DMS114 treated with DMSO at 0.1 percent for 48 hours (cell line): ENCODE measurements around the gene FHL3.

ENCODE experiments used
- DNase-seq: peaks from one replicate; lab custom pipeline; 2025; ENCODE audit not compliant: unreplicated experiment; lab: John Stamatoyannopoulos, UW

FHL3 gene

GRCh38 chr1:38014724-38015424 lies 9.6 kb upstream of the FHL3 start:
- DNase-seq: no peak

DNA sequence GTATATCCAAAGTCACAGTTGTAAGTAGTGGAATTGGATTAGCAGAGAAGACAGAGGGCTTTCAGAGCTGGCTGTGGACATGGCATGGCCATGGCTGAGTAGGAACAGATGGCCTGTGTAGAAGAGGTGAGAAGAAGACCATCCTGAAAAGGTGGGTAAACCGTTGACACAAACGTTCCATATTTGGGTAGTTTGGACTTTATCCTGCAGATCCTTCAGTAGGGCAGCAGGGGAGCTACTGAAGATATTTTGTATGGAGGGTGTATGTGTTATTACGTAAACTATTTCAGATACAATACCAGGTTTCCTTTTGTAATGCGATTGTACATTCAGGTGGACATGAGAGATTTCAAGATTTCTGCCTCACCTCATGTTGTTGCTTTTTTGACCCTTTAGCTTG lies 8.9 kb upstream of the FHL3 start:
- no peak for DNase-seq

GRCh38 chr1:38013227-38013622 lies 7.9 kb upstream of the FHL3 start:
- no peak for DNase-seq

DNA sequence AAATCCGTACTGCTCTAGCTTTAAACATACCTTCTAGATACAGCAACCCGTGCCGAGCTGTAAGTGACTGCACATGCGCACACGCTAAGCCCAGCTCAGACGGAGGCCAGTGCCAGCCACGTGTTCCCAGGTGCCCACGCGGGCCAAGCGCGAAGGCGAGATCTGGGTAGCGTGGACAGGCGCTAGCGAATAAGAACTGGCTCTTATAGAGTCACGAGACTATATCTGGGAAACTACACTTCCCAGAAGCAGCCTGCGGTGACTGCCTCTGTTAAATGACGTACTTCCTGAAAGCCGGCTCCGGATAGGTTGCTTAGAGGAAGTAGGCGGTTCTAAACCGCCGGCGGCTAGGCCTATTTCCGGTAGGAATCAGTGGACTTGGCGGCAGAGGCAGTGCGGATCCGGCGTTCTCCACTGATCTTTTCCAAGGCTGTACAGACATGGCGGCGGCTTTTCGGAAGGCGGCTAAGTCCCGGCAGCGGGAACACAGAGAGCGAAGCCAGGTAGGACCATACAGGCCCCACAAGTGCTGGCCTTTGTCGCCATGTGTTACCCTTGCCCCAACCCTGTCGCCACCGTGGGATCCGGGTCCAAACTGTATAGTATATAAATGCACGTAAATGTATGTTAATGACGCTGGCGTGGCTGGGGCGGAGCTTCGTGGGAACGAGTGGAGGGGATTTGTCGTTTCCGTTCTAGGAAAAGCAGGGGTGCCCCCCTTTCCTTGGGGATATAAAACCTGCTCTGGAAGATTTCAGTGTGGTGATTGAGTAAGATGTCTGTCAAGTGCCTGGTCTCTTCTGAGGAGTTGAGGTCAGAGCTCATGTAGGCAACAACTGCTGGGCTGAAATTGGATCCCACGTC lies 7.3 kb upstream of the FHL3 start, which contains the start of gene UTP11:
Gene UTP11, plus strand, starts transcription at position 372 of the 864 bp plus-strand sequence. Its CDS starts 69 bp downstream, at position 441.
- DNase-seq: peak; percentile 99

GRCh38 chr1:38009841-38010180 lies 4.5 kb upstream of the FHL3 start:
- no peak for DNase-seq

GRCh38 chr1:38009088-38009840 lies 4.0 kb upstream of the FHL3 start:
- no peak for DNase-seq

- no peak for DNase-seq
Observed at GRCh38 chr1:38006008-38006828, 904 bp upstream of the FHL3 start.

- DNase-seq: peak; percentile 38
Observed at GRCh38 chr1:38004284-38005108, 818 bp downstream of the FHL3 start.

DNA sequence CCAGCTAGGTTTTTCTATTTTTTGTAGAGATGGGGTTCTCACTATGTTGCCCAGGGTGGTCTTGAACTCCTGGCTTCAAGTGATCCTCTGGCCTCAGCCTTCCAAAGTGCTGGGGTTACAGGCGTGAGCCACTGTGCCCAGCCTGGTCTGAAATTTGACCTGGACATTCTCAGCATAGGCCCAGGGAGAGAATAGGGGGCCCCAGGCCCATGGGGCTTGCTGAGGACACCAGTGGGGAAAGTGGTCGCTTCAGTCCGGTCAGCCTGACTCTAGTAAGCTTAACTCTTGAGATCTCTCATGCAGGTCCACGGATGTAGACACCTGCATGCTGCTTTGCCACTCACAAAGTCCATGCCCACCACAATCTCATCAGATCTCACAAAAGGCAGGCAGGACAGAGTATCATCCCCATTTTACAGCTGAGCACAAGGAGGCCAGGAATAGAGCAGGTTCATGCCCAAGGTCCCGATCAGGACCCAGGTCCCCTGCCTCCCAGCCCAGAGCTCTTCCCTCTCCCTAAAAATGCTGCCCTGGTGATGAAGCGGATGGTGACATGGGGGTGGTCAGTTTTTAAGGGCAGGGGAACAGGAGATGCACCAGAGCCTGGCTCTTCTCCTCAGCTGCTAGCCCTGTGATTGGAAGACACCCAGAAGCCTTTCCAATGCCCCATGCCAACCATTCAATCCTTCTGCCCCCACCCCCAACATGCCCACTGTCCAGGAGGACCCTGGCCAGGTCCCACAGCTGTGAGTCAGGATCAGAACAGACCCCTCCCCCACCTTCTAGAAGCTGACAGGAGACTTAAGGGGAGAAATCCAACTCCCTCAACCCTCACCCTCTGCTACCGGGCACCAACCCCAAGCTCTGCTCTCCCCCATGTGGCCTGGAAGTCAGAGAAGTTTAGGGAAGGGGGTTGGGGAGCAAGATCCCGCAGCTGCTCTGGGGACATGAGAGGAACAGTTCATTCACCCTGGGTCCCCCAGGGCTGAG lies 1.8 kb downstream of the FHL3 start:
- DNase-seq: no peak

DNA sequence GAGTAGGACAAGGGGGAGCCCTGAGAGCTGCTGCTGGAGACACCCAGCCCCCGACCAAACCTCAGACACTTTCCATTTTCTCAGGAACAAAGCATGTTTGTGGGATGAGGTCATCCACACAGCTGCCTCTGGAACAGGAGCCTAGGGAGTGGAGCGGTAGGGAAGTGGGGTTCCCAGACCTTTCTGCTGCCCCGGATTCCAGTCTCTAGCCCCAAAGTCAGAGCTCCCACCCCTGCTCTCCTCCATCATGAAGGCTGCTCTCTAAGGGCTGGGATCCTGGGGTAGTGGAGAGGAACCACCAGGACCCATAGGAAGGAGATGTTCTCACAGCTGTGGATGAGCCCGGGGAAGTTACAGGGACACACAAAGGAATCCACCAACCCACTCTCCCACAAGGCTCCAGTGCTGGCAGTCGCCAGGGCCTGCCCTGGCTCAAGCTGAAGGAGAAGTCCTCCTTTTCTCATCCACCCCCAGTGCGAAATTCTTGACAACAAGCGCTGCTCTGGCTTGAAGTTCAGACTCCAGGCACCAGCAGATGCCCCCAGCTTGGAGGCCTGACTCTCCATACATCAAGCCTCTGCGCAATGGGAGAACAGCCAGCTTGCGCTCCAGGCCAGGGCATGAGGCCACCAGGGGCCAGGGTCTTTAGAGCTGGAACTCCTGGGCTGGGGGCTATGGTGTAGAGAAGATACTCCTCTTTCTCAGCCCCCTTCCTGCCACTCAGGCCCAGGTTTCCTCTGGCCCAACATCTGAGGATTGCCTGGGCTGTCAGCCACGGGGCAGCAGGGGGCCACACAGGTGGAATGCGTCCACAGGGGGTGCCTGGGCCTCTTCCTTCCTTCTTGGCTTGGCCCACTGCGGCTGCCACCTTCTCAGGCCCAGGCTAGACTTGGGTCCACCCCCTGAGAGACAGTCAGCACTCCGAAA lies 4.5 kb downstream of the FHL3 start:
- no peak for DNase-seq

DNA sequence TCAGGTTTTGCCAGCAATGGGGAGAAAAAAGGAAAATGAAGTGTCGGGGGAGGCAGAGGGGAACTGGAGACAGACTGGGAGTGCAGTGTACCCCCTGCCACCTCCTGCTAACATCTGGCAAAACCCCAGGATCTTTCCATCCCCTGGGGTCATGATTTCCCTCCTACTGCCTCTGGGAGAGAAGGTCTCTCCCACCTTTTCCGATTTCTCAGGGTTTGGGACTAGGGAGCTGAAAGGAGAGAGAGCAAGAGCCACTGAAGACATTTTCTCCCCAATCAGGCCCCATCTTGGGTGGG lies 5.1 kb downstream of the FHL3 start:
- no peak for DNase-seq

GRCh38 chr1:37999430-38000232 lies 5.7 kb downstream of the FHL3 start:
- DNase-seq: no peak

GRCh38 chr1:37998913-37999429 lies 6.3 kb downstream of the FHL3 start:
- no peak for DNase-seq

DNA sequence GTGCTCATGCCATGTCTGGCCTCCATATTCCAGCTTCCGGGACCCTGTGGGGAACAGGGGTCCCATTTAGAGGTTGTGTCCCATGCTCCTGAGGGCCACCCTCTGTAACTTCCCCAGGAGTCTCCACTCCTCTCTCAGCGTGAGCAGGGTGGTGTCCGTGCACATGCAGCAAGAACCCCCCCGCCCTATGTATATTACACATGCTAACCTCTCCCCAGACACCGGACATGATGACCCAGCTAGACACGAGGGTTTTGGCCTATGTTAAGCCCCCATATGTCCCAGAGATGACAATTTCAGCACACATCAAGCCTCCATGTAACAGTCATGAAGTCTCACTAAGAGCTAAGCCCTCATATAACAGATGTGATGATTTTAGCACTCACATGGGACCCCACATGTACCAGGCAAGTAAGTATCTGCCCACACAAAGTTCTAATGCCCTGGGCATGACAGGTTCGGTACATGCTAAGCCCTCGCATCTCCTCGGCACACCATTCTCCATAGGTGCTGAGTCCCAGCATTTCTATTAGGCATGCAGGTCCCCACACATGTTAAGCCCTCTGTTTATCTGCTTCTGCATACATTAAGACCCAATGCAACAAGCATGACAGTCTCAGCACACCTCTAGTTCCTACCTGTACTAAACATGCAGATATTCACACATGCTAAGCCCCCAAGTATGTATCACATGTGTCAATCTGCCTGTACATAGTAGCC lies 7.1 kb downstream of the FHL3 start:
- no peak for DNase-seq

GRCh38 chr1:37997256-37998088 lies 7.8 kb downstream of the FHL3 start:
- no peak for DNase-seq
